HG02973 (cell line): ENCODE measurements around the gene IKZF3.
"Not testable (repeated sequence)": the region's sequence is repeated elsewhere in the genome, so short reads cannot be mapped to it uniquely, and the experiment has no call there.

Experiments
- ATAC-seq: cut with Tn5 transposase; IDR thresholded peaks from one replicate; pipeline ENCODE4 v1.9.1; 2021; ENCODE audit warnings: moderate library complexity; ENCODE audit not compliant: unreplicated experiment

The IKZF3 gene

GRCh38 chr17:39861235-39861634 is 2.9 kb downstream of the IKZF3 start:
- no peak for ATAC-seq

- not testable (repeated sequence) for ATAC-seq
Observed at GRCh38 chr17:39855911-39856649, 8.0 kb downstream of the IKZF3 start.

- ATAC-seq = no peak
Observed at GRCh38 chr17:39854909-39855308, 9.2 kb downstream of the IKZF3 start.

- no peak for ATAC-seq
Observed at GRCh38 chr17:39852239-39852638, 11.9 kb downstream of the IKZF3 start.

GRCh38 chr17:39850186-39850585 is 13.9 kb downstream of the IKZF3 start:
- ATAC-seq = not testable (repeated sequence)

- no peak for ATAC-seq
Observed at GRCh38 chr17:39848600-39848999, 15.5 kb downstream of the IKZF3 start.

- ATAC-seq = no peak
Observed at GRCh38 chr17:39846205-39846604, 17.9 kb downstream of the IKZF3 start.

GRCh38 chr17:39845052-39845846 is 18.9 kb downstream of the IKZF3 start:
- no peak for ATAC-seq

GRCh38 chr17:39841134-39841683 is 22.9 kb downstream of the IKZF3 start:
- ATAC-seq = no peak

GRCh38 chr17:39838784-39839183 is 25.3 kb downstream of the IKZF3 start:
- no peak for ATAC-seq

- no peak for ATAC-seq
Observed at GRCh38 chr17:39838057-39838456, 26.1 kb downstream of the IKZF3 start.

- no peak for ATAC-seq
Observed at GRCh38 chr17:39836117-39836516, 28.0 kb downstream of the IKZF3 start.

GRCh38 chr17:39835038-39835786 is 28.9 kb downstream of the IKZF3 start:
- ATAC-seq = no peak

GRCh38 chr17:39834017-39834416 is 30.1 kb downstream of the IKZF3 start:
- no peak for ATAC-seq

- no peak for ATAC-seq
Observed at GRCh38 chr17:39831588-39831987, 32.5 kb downstream of the IKZF3 start.

GRCh38 chr17:39828443-39828842 is 35.7 kb downstream of the IKZF3 start:
- no peak for ATAC-seq

GRCh38 chr17:39826334-39826733 is 37.8 kb downstream of the IKZF3 start:
- no peak for ATAC-seq

- no peak for ATAC-seq
Observed at GRCh38 chr17:39823407-39824054, 40.6 kb downstream of the IKZF3 start.

GRCh38 chr17:39822051-39822451 is 42.1 kb downstream of the IKZF3 start:
- ATAC-seq = no peak

GRCh38 chr17:39820987-39821386 is 43.1 kb downstream of the IKZF3 start:
- no peak for ATAC-seq

GRCh38 chr17:39820541-39820940 is 43.6 kb downstream of the IKZF3 start:
- no peak for ATAC-seq
